ENCODE data around the gene GOLGA7B.
"Not testable (repeated sequence)": the region's sequence is repeated elsewhere in the genome, so short reads cannot be mapped to it uniquely, and the experiment has no call there.

GOLGA7B gene

GRCh38 chr10:97831259-97831658 is 18.4 kb upstream of the GOLGA7B start:
- DNase-seq (ENCODE audit: low read depth), result no peak

- DNase-seq (ENCODE audit: low read depth), result no peak
Observed at GRCh38 chr10:97836446-97836845, 13.2 kb upstream of the GOLGA7B start.

GRCh38 chr10:97838091-97838490 is 11.6 kb upstream of the GOLGA7B start:
- DNase-seq (ENCODE audit: low read depth), result no peak

GRCh38 chr10:97841166-97841565 is 8.5 kb upstream of the GOLGA7B start:
- DNase-seq (ENCODE audit: low read depth), result not testable (repeated sequence)

GRCh38 chr10:97842114-97842513 is 7.5 kb upstream of the GOLGA7B start:
- DNase-seq (ENCODE audit: low read depth), result not testable (repeated sequence)

GRCh38 chr10:97842656-97843280 is 6.9 kb upstream of the GOLGA7B start:
- DNase-seq (ENCODE audit: low read depth), result no peak

GRCh38 chr10:97843281-97843671 is 6.4 kb upstream of the GOLGA7B start:
- no peak for DNase-seq (ENCODE audit: low read depth)

- not testable (repeated sequence) for DNase-seq (ENCODE audit: low read depth)
Observed at GRCh38 chr10:97843972-97844371, 5.7 kb upstream of the GOLGA7B start.

- no peak for DNase-seq (ENCODE audit: low read depth)
Observed at GRCh38 chr10:97844678-97845077, 5.0 kb upstream of the GOLGA7B start.

- DNase-seq (ENCODE audit: low read depth), result no peak
Observed at GRCh38 chr10:97849103-97849686, 448 bp upstream of the GOLGA7B start.

GRCh38 chr10:97850446-97850845 is 803 bp downstream of the GOLGA7B start:
- no peak for DNase-seq (ENCODE audit: low read depth)

GRCh38 chr10:97851341-97852001 is 1.8 kb downstream of the GOLGA7B start:
- DNase-seq (ENCODE audit: low read depth), result no peak

GRCh38 chr10:97852277-97852676 is 2.6 kb downstream of the GOLGA7B start:
- no peak for DNase-seq (ENCODE audit: low read depth)

- DNase-seq (ENCODE audit: low read depth), result no peak
Observed at GRCh38 chr10:97852840-97853405, 3.3 kb downstream of the GOLGA7B start.

- DNase-seq (ENCODE audit: low read depth), result no peak
Observed at GRCh38 chr10:97854743-97855142, 5.1 kb downstream of the GOLGA7B start.

GRCh38 chr10:97858001-97858439 is 8.4 kb downstream of the GOLGA7B start:
- DNase-seq (ENCODE audit: low read depth), result peak; percentile 82

- peak; percentile 70 for DNase-seq (ENCODE audit: low read depth)
Observed at GRCh38 chr10:97861097-97861750, 11.6 kb downstream of the GOLGA7B start.

- no peak for DNase-seq (ENCODE audit: low read depth)
Observed at GRCh38 chr10:97861924-97862323, 12.3 kb downstream of the GOLGA7B start.

GRCh38 chr10:97863808-97864207 is 14.2 kb downstream of the GOLGA7B start:
- no peak for DNase-seq (ENCODE audit: low read depth)

GRCh38 chr10:97865488-97865887 is 15.8 kb downstream of the GOLGA7B start:
- DNase-seq (ENCODE audit: low read depth), result no peak

GRCh38 chr10:97866524-97867219 is 17.0 kb downstream of the GOLGA7B start:
- no peak for DNase-seq (ENCODE audit: low read depth)

GRCh38 chr10:97867220-97867800 is 17.7 kb downstream of the GOLGA7B start:
- DNase-seq (ENCODE audit: low read depth), result no peak
